Hematopoietic multipotent progenitor cell treated with erythropoietin and hydrocortisone succinate and interleukin-3 and kit ligand, for 4 days (in vitro differentiated cells): Measurements from ENCODE around the gene F13A1.

Source experiments
- DNase-seq: peaks from one replicate; pipeline ENCODE4 v3.0.0-alpha.2; 2015

F13A1 gene

DNA sequence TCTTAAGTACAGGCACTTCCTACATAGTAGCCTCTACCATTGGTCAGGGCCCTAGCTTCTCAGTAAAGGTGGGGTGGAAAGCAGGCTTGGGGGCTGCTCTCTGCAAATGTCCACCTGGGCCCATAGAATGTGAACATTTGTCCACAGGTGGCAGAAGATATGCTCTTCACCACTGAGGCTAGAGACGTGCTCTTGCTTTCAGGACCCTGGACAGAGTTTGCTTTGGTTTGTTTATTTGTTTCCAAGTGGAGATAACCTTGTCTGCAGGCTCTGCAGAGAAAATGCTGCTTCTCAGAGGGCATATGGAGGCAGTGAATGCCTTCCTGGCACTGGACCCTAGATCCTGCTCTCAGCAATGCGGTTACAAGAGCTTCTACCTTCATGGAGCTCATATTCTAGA is 129.0 kb downstream of the F13A1 start:
- peak; percentile 46 for DNase-seq

DNA sequence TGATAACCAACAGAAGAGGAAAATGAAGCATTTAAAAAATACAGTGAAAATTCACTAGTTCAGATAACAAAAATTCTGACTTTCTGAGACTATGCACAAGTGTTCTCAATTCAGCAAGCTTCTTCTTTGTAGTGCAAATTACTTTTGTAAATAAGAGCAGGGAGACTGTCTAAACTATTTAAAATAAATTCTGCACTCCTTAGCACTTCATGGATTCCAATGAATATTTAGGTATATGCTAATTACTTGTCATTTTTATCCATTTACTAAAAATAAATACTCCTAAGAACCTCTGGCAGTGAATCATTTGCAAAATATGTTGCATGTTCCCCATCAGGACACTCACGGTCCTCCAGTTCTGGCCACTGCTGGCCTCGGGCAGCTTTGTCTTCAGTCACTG is 139.8 kb downstream of the F13A1 start:
- DNase-seq = no peak

DNA sequence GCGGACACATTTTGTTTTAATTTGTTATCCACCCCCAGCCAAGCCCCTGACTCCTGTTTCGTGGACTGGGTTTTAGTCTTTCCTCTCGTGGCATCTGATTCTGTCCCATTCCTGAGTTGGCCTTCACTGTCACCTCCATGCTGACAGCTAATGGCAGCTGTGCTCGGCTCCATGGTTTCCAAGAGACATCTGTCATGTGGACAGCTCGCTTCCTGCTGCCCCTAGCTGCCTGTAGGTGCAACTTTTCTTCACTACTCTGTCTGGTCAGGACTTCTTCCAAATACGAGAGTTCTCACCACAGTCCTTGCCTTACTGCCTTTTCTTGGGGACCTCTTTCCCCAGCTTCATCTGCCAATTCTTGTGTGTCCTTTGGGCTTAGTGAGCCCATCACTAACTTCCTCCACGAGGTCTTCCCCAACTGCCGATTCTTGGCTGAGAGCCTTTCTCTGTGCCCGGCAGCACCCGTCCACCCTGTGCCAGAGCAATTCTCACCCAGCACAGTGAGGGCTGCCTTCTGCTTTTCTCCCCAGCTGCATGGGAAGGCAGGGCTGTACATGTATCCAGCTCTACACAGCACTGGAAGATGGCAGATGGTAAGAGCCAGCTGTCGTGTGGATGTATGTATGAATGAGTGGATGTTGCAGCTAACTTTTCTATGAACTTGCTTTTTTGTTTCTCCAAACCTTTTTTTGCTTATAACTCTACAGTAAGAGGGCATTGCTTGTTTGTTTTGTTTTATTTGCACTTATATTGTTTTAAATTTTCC is 140.4 kb downstream of the F13A1 start:
- no peak for DNase-seq

DNA sequence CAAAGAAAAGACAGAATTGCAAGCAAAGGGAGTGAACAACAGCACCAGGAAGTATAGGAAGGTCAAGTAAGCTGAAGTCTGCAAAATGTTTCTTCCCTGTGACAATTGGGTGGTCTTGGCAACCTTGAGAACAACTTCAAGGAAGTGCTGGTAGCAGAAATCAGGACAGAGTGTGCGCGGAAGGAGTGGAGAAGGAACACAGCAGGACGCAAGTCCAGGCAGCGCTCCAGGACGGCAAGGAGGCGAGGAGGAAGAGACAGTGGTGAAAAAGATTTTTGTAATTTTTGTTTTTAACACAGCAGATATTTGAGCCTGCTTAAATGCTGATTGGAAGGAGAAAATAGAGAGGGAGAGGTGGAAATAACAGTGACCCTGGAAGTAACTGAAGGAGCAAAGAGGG is 141.7 kb downstream of the F13A1 start:
- DNase-seq = no peak

DNA sequence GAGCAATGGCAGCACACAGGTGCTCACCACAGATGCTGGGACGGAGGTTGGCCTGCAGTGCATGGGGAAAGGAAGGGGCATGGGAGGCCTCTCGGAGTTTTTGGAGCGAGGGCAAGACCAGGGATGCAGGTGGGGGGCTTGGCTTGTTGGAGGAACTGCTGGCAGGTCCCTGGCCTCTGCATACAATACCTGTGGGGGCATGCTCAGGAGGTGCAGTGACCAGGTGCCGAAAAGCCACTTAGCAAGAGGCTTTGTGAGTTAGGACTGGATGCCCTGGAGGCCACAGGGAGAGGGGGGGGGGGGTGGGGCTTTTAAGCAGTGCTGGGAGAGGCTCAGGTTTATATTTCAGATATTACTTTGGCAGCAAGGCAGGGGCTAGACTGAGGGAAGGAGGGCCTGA is 142.7 kb downstream of the F13A1 start:
- no peak for DNase-seq

DNA sequence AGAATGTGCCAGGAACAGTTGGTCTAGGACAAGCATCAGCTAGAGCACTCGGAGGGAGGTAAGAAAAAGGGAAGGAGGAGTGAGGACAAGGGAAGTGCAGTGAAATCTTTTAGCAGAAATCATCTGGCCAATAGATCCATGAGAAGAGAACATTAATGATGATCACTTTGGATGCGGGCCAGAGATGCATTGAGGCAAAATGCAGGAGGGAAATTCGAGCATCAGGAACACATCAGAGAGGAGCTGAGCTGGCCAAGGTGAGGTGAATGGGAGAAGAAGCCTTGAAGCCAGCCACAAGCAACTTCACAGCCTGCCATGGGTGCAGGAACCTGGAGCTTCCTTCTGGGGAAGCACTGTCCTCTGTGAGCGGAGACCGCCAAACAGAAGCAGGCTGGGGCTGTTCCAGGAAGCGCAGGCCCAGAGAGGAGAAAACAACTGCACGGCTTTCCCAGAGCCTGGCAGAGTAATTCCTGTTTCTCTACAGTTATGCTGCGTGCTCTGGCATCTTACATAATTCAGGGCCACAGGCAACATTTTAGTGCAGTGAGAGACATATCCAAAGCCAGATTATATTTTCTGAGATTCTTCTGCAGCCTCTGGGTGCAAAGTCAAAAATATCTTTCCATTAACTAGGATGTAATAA is 143.8 kb downstream of the F13A1 start:
- no peak for DNase-seq

DNA sequence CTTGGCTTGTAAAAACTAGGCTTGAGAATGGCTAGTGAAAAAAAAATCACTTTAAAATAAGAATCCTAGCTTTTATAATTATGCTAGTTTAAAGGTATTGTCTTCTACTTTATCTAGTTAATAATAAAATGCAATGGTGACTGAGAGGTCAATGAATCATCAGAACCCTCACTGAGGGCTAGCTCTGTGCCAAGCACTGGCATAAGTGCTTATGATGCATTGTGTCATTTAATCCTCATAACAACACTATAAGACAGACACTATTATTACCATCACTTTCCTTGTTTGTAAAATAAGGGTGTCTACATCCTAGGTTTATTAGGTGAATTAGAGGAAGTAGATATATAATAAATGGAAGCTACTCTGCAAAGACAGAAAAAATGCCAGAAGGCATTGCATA is 144.3 kb downstream of the F13A1 start:
- DNase-seq = no peak

DNA sequence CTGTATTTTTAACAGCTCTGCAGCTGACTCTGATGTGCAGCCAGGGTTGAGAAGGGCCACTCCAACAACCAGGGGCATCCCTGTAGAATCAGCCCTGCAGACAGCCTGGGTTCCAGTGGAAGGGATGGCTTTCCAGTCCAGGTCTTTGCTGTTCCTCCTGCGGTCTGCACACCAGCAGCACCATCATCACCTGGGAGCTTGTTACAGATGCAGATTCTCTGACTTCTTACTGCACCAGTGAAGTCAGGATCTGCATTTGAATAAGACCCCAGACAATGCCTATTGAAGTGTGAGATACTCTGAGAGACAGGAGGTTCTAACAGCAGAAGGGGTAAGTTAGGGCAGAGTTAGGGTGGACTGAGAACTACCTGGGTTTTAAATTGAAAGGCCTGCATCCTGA is 151.3 kb downstream of the F13A1 start:
- no peak for DNase-seq

DNA sequence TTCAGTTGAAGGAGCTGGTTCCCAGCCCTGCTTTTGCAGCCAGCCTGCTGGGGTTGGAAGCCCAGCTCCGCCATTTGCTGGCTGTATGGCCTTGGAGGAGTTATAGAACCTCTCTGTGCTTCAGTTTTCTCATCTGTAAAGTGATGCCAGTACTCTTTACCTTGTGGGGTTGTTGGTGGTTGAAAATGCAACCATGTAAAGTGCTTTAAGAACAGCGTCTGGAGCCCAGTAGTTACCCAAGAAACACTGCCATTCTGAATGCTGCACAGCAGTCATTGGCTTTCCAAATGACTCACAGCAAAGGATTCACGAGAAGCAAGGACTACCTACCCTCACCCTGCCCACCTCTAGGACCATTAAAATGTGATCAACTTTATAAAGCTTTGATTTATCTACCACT is 154.4 kb downstream of the F13A1 start:
- no peak for DNase-seq

DNA sequence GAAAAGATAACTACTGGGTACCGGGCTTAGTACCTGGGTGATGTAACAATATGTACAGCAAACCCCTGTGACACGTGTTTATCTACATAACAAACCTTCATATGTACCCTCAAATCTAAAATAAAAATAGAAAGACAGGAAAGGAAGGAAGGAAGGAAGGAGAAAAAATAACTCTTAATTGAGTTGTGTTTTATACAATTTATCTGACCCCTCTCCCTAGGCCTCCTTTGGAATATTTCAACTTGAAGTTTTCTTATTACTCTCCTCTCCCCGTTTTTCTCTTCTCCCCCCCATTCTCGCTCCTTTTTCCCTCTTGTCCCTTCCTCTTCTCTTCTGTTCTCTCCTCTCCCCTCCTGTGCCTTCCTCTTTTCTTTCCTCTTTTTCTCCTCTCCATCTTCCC is 156.1 kb downstream of the F13A1 start:
- DNase-seq = no peak

DNA sequence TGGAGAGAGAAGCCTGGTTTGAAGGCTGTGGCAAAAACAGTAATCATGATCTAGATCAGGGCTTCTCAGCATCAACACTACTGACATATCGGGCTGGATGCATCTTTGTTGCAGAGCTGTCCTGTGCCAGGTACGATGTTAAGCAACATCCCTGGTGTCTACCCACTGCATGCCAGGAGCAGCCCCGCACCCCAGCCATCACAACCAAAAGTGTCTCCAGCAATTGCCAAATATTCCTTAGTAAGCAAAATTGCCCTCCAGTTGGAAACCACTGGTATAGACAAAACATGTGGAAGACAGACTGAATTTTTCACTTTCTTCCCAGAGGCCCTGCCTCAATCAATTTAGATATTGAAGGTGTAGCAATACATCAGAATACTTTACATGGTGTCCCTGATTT is 166.1 kb downstream of the F13A1 start:
- DNase-seq = no peak

DNA sequence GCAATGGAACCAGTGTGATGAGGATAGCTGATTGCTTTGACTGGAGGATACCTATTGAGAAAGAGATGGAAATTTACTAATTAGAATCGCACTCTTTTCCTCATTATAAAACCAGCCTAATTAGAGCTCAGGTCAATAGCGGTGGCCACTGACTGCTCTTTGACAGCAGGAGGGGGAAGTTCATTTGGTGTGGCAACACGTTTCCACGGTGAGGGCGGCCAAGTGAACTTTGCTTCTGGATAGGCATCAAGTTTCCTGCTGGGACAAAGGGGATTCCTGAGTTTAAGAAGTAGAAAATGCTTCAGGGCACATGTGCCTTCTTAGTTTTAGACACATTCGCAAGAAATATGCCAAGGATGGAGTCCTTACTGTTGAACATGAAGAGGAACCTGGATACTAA is 168.4 kb downstream of the F13A1 start:
- DNase-seq = no peak

DNA sequence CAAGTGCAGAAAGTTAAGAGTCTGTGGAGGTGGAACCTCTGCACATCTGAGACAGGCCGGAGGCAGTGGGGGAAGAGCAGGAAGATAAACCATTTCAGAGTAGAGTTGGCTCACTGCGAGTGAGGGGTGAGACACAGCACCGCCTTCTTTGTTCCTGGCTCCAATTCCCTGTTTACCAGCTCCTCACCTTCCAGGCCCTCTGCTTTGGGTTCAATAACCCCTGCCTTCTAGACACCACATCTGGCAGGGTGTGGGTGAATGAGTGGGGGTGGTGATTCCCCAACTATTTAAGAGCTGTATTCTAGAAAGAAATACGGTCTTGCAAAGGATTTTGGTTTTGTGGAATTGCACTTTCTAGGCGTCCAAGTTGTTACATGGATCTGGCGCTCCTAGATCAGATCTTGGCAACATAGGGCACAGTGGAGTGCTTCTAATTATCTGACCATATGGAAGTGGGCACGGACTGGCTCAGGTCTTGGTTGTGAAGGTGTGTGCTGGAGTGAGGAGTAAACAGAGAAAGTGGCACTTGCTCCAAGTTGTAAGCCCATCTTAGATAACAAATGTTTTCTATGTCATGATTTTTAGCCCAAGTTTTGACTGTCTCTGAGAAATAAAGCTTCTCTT is 172.2 kb downstream of the F13A1 start:
- DNase-seq = no peak

DNA sequence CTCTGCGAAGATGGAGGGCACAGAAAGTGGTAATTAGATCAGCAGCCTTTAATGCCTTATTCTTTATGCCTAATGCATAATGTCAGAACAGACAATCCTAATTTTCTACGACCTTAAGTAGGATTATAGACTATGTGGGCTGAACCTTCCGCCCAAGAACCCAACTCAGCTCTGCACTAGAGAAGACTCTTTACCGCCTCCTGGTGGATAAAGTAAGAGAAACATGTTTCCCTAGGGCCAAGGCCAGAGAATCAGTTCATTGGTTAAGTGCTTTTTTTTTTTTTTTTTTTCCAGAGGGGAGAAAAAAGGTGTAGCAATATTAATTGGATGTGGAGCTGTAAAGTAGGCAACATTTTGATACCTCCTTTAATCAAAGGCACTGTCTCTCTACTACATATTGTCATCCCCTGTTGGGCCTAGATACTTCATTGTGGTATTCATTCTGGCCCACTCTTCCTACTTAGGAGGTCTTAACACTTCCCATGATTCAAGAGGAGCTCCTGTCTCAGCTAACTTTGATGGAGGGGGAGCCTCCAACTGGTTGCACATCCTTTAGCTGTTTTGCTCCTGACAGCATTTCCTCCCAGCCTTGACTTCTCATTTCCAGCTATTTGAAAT is 188.9 kb downstream of the F13A1 start:
- peak; percentile 58 for DNase-seq

DNA sequence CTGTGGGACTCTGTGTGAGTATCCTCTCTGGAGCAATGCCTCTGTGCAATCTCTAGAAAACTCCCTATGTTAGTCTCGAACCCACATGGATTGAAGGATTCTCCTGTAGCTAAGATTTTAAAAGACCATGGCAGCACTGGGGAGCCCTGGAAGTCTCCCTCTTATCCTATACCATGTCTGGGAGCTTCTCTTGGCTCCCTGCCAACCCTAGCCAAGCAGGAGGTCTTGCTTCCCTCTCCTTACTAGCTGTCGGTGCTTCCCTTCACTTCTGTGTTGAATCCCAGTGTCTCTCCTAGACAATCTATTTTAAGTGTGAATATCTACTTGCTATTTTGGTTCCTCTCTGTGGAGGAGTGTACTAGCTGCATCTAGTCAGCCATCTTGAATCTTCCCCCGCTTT is 195.0 kb downstream of the F13A1 start:
- no peak for DNase-seq

DNA sequence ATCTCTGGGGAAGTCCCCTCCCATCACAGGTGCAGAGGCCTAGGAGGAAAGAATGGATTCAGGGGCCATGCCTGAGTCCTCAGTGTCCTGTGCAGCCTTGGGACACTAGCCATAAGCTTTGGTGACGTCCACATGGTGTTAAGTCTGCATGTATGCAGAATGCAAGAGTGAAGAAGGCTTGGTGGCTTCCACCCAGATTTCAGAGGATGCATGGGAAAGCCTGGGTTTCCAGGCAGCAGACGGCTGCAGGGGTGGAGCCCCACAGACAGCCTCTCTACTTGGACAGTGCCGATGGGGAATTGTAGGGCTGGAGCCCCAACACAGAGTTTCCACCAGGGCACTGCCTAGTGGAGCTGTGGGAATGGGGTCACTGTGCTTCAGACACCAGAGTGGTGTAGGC is 196.7 kb downstream of the F13A1 start:
- DNase-seq = no peak

DNA sequence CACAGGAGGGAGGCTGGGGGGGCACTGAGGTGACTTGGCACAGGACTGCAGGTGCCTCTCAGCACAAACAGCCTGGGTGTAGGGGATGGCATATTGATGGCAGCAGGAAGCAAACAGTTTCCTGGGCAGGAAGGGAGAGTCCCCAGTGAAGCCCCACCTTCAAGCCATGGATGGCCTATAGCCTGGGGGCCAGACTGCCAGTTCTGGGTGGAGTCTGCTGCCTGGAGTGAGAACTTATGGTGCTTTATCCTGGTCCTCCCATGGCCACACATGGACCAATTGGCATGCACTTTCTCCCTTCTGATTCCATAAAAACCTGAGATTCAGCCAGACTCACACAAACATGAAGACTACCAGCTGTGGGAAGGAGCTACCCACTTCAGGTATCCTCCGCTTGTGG is 198.5 kb downstream of the F13A1 start:
- no peak for DNase-seq

DNA sequence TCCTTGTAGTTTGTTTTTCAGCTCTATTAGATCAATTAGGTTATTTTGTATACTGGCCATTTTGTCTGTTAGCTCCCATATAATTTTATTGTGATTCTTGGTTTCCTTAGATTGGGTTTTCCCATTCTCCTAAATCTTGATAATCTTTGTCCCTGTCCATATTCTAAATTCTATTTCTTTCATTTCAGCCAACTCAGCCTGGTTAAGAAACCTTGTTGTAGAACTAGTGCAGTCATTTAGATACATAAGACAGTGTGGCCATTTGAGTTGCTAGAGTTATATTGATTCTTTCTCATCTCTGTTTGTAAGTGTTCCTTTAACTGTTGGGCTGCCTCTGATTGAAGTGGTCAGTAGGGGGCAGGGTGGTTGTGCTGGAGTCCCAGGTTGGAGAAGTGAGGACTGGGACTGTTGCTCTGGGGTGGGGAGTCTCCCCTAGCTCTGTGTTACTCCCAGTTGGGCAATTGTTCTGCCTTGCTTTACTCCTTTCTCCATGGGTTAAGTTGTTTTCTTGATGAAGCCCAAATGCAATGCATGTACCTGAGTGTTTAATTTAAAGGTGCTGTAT is 214.9 kb downstream of the F13A1 start:
- DNase-seq = peak; percentile 40
